Caco-2 (cell line): ENCODE data around the gene BCCIP. TPM values are rescaled to one million over a fixed set of nuclear protein-coding genes. Genes with fewer than 3 reads are reported as not detected.

Experiments used
- BruUV-seq: library from RNA; stranded (reverse); fragments of 400-500 nt; replicated peaks from 2 replicates; lab custom pipeline; 2021; lab: Mats Ljungman, UMichigan
- CTCF ChIA-PET: fragments of 300-600 bp; sonication (Branson Sonifier 250); formaldehyde crosslinking; loops from one replicate; lab custom pipeline; 2022; ENCODE audit warnings: antibody characterized with exemption; lab: Charles Lee
- POLR2A ChIA-PET: fragments of 300-600 bp; sonication (Branson Sonifier 250); formaldehyde crosslinking; loops from one replicate; lab custom pipeline; 2022; ENCODE audit warnings: antibody characterized with exemption; lab: Charles Lee
- DNase-seq, 2 experiments: peaks; one replicate each; pipeline versions ENCODE4 v3.0.0 to v3.0.0-alpha.2; 2020 to 2022
- H3K27me3 ChIP-seq: replicated peaks from 2 replicates; pipeline ENCODE4 v1.6.0; 2011; ENCODE audit warnings: low read length; ENCODE audit not compliant: control insufficient read depth, insufficient read depth
- H3K36me3 ChIP-seq: 2 replicates; pipeline ENCODE4 v1.5.1; 2011; ENCODE audit warnings: low read length; ENCODE audit not compliant: control insufficient read depth, insufficient read depth
- H3K4me1 ChIP-seq: fragments of 250-450 bp; sonication (Bioruptor Pico); 2 replicates; pipeline ENCODE4 v1.5.1; 2020; ENCODE audit warnings: mild to moderate bottlenecking
- H3K4me3 ChIP-seq: 2 replicates; pipeline ENCODE4 v1.5.1; 2011; ENCODE audit warnings: low read depth, mild to moderate bottlenecking, control low read depth, low read length
- H3K9me3 ChIP-seq: fragments of 250-450 bp; sonication (Bioruptor Pico); 2 replicates; pipeline ENCODE4 v1.5.1; 2020; ENCODE audit warnings: mild to moderate bottlenecking, moderate library complexity
- H3K27ac Mint-ChIP-seq: one replicate; pipeline ENCODE4 v1.8.0; 2022; ENCODE audit warnings: mixed read lengths; ENCODE audit not compliant: unreplicated experiment
- H3K27me3 Mint-ChIP-seq: one replicate; pipeline ENCODE4 v1.8.0; 2022; ENCODE audit warnings: mixed read lengths; ENCODE audit not compliant: insufficient read depth, unreplicated experiment
- H3K36me3 Mint-ChIP-seq: one replicate; pipeline ENCODE4 v1.8.0; 2022; ENCODE audit warnings: mild to moderate bottlenecking, mixed read lengths; ENCODE audit not compliant: insufficient read depth, unreplicated experiment
- H3K4me1 Mint-ChIP-seq: one replicate; pipeline ENCODE4 v1.8.0; 2022; ENCODE audit warnings: low read depth, mixed read lengths; ENCODE audit not compliant: unreplicated experiment
- H3K4me3 Mint-ChIP-seq: one replicate; pipeline ENCODE4 v1.8.0; 2022; ENCODE audit warnings: mild to moderate bottlenecking, moderate library complexity, mixed read lengths; ENCODE audit not compliant: unreplicated experiment
- H3K9me3 Mint-ChIP-seq: one replicate; pipeline ENCODE4 v1.8.0; 2022; ENCODE audit warnings: mixed read lengths; ENCODE audit not compliant: unreplicated experiment
- CTCF ChIP-seq, 2 experiments: fragments of 200-600 bp in 1 of 2; IDR thresholded peaks; 1 replicate in 1 of 2; 2 replicates in 1 of 2; pipeline versions ENCODE4 v1.5.1 to v1.8.0; 2011 to 2022; ENCODE audit warnings: antibody characterized with exemption in 1 of 2, control low read depth in 1 of 2, inconsistent platforms in 1 of 2, low read depth in 1 of 2, low read length in 1 of 2, mild to moderate bottlenecking in 1 of 2, moderate library complexity in 1 of 2; ENCODE audit not compliant: insufficient read depth in 1 of 2, severe bottlenecking in 1 of 2, unreplicated experiment in 1 of 2
- intact Hi-C: fragments of 100-400 bp; cut with micrococcal nuclease; formaldehyde crosslinking; loops from one replicate; pipeline ENCODE4 v1.10.0; 2022; ENCODE audit not compliant: unreplicated experiment
- total RNA-seq: library from RNA; stranded (reverse); gene quantifications from 2 replicates; pipeline ENCODE4 v1.2.3, GENCODE V29; 2022

Gene BCCIP
- total RNA-seq, 1 experiment from 2014 or later = 91.2 TPM

GRCh38 chr10:125801574-125801973 is 21.8 kb upstream of the BCCIP start:
- H3K36me3 Mint-ChIP-seq = peaks cover 9% of the 10 kb centered on the region
- H3K4me3 ChIP-seq = no peak overlapping the region
- no peak for TF ChIP-seq CTCF (IDR thresholded peaks at IDR 0.05; ENCODE audit: insufficient read depth in 1 of 2, low read depth in 1 of 2, low read length in 1 of 2, severe bottlenecking in 1 of 2, unreplicated experiment in 1 of 2)
- no peak overlapping the region for H3K27ac Mint-ChIP-seq
- H3K36me3 ChIP-seq = peaks cover 2% of the 10 kb centered on the region; the same call in 1 of the 2 replicates
- no peaks in the 10 kb centered on the region for H3K27me3 Mint-ChIP-seq
- H3K27me3 ChIP-seq = no peaks in the 10 kb centered on the region
- H3K9me3 Mint-ChIP-seq = no peaks in the 10 kb centered on the region
- ChIA-PET POLR2A (no interaction called here), CTCF (no interaction called here)
- DNase-seq = no peak
- H3K4me1 Mint-ChIP-seq = no peaks in the 10 kb centered on the region
- H3K9me3 ChIP-seq = no peaks in the 10 kb centered on the region
- no TSS peak for BruUV-seq
- no peaks in the 10 kb centered on the region for H3K4me1 ChIP-seq
- no peak overlapping the region for H3K4me3 Mint-ChIP-seq
- intact Hi-C loops = no loop called here

- H3K36me3 Mint-ChIP-seq = peaks cover 9% of the 10 kb centered on the region
- Histone ChIP-seq H3K4me3 (no peak overlapping the region), H3K27me3 (no peaks in the 10 kb centered on the region), H3K9me3 (no peaks in the 10 kb centered on the region), H3K4me1 (no peaks in the 10 kb centered on the region), H3K36me3 (peaks cover 2% of the 10 kb centered on the region; the same call in 1 of the 2 replicates)
- DNase-seq = no peak
- intact Hi-C loops = no loop called here
- H3K27ac Mint-ChIP-seq = no peak overlapping the region
- no peaks in the 10 kb centered on the region for H3K4me1 Mint-ChIP-seq
- H3K4me3 Mint-ChIP-seq = no peak overlapping the region
- H3K27me3 Mint-ChIP-seq = no peaks in the 10 kb centered on the region
- ChIA-PET POLR2A (no interaction called here), CTCF (no interaction called here)
- no peaks in the 10 kb centered on the region for H3K9me3 Mint-ChIP-seq
- no peak for TF ChIP-seq CTCF (IDR thresholded peaks at IDR 0.05; ENCODE audit: insufficient read depth in 1 of 2, low read depth in 1 of 2, low read length in 1 of 2, severe bottlenecking in 1 of 2, unreplicated experiment in 1 of 2)
- BruUV-seq = no TSS peak
Observed at GRCh38 chr10:125802131-125802530, 21.2 kb upstream of the BCCIP start.

GRCh38 chr10:125802739-125803138 is 20.6 kb upstream of the BCCIP start:
- Mint-ChIP-seq H3K36me3 (peaks cover 9% of the 10 kb centered on the region), H3K27me3 (no peaks in the 10 kb centered on the region), H3K4me3 (no peak overlapping the region), H3K27ac (no peak overlapping the region), H3K4me1 (no peaks in the 10 kb centered on the region), H3K9me3 (no peaks in the 10 kb centered on the region)
- H3K36me3 ChIP-seq = peaks cover 2% of the 10 kb centered on the region; the same call in 1 of the 2 replicates
- no peak for TF ChIP-seq CTCF (IDR thresholded peaks at IDR 0.05; ENCODE audit: insufficient read depth in 1 of 2, low read depth in 1 of 2, low read length in 1 of 2, severe bottlenecking in 1 of 2, unreplicated experiment in 1 of 2)
- no peaks in the 10 kb centered on the region for H3K27me3 ChIP-seq
- CTCF ChIA-PET = no interaction called here
- BruUV-seq = no TSS peak
- H3K9me3 ChIP-seq = no peaks in the 10 kb centered on the region
- DNase-seq = no peak
- H3K4me1 ChIP-seq = no peaks in the 10 kb centered on the region
- intact Hi-C loops = no loop called here
- no peak overlapping the region for H3K4me3 ChIP-seq
- POLR2A ChIA-PET = no interaction called here
